Caco-2 (cell line): ENCODE data around the gene TSPAN6. TPM values are rescaled to one million over a fixed set of nuclear protein-coding genes. Genes with fewer than 3 reads are reported as not detected.

Source experiments
- BruUV-seq: library from RNA; stranded (reverse); fragments of 400-500 nt; replicated peaks from 2 replicates; lab custom pipeline; 2021; lab: Mats Ljungman, UMichigan
- CTCF ChIA-PET: fragments of 300-600 bp; sonication (Branson Sonifier 250); formaldehyde crosslinking; loops from one replicate; lab custom pipeline; 2022; ENCODE audit warnings: antibody characterized with exemption; lab: Charles Lee
- POLR2A ChIA-PET: fragments of 300-600 bp; sonication (Branson Sonifier 250); formaldehyde crosslinking; loops from one replicate; lab custom pipeline; 2022; ENCODE audit warnings: antibody characterized with exemption; lab: Charles Lee
- DNase-seq, 2 experiments: peaks; one replicate each; pipeline versions ENCODE4 v3.0.0 to v3.0.0-alpha.2; 2020 to 2022
- H3K27me3 ChIP-seq: replicated peaks from 2 replicates; pipeline ENCODE4 v1.6.0; 2011; ENCODE audit warnings: low read length; ENCODE audit not compliant: control insufficient read depth, insufficient read depth
- H3K36me3 ChIP-seq: 2 replicates; pipeline ENCODE4 v1.5.1; 2011; ENCODE audit warnings: low read length; ENCODE audit not compliant: control insufficient read depth, insufficient read depth
- H3K4me1 ChIP-seq: fragments of 250-450 bp; sonication (Bioruptor Pico); 2 replicates; pipeline ENCODE4 v1.5.1; 2020; ENCODE audit warnings: mild to moderate bottlenecking
- H3K4me3 ChIP-seq: 2 replicates; pipeline ENCODE4 v1.5.1; 2011; ENCODE audit warnings: low read depth, mild to moderate bottlenecking, control low read depth, low read length
- H3K9me3 ChIP-seq: fragments of 250-450 bp; sonication (Bioruptor Pico); 2 replicates; pipeline ENCODE4 v1.5.1; 2020; ENCODE audit warnings: mild to moderate bottlenecking, moderate library complexity
- H3K27ac Mint-ChIP-seq: one replicate; pipeline ENCODE4 v1.8.0; 2022; ENCODE audit warnings: mixed read lengths; ENCODE audit not compliant: unreplicated experiment
- H3K27me3 Mint-ChIP-seq: one replicate; pipeline ENCODE4 v1.8.0; 2022; ENCODE audit warnings: mixed read lengths; ENCODE audit not compliant: insufficient read depth, unreplicated experiment
- H3K36me3 Mint-ChIP-seq: one replicate; pipeline ENCODE4 v1.8.0; 2022; ENCODE audit warnings: mild to moderate bottlenecking, mixed read lengths; ENCODE audit not compliant: insufficient read depth, unreplicated experiment
- H3K4me1 Mint-ChIP-seq: one replicate; pipeline ENCODE4 v1.8.0; 2022; ENCODE audit warnings: low read depth, mixed read lengths; ENCODE audit not compliant: unreplicated experiment
- H3K4me3 Mint-ChIP-seq: one replicate; pipeline ENCODE4 v1.8.0; 2022; ENCODE audit warnings: mild to moderate bottlenecking, moderate library complexity, mixed read lengths; ENCODE audit not compliant: unreplicated experiment
- H3K9me3 Mint-ChIP-seq: one replicate; pipeline ENCODE4 v1.8.0; 2022; ENCODE audit warnings: mixed read lengths; ENCODE audit not compliant: unreplicated experiment
- CTCF ChIP-seq, 2 experiments: fragments of 200-600 bp in 1 of 2; IDR thresholded peaks; 1 replicate in 1 of 2; 2 replicates in 1 of 2; pipeline versions ENCODE4 v1.5.1 to v1.8.0; 2011 to 2022; ENCODE audit warnings: antibody characterized with exemption in 1 of 2, control low read depth in 1 of 2, inconsistent platforms in 1 of 2, low read depth in 1 of 2, low read length in 1 of 2, mild to moderate bottlenecking in 1 of 2, moderate library complexity in 1 of 2; ENCODE audit not compliant: insufficient read depth in 1 of 2, severe bottlenecking in 1 of 2, unreplicated experiment in 1 of 2
- intact Hi-C: fragments of 100-400 bp; cut with micrococcal nuclease; formaldehyde crosslinking; loops from one replicate; pipeline ENCODE4 v1.10.0; 2022; ENCODE audit not compliant: unreplicated experiment
- total RNA-seq: library from RNA; stranded (reverse); gene quantifications from 2 replicates; pipeline ENCODE4 v1.2.3, GENCODE V29; 2022

Gene TSPAN6
- total RNA-seq, 1 experiment from 2014 or later, result 137 TPM

GRCh38 chrX:100658941-100659381 is 22.4 kb upstream of the TSPAN6 start:
- DNase-seq, result no peak
- H3K36me3 Mint-ChIP-seq, result no peaks in the 10 kb centered on the region
- H3K4me1 Mint-ChIP-seq, result peaks cover 7% of the 10 kb centered on the region
- H3K4me1 ChIP-seq, result no peaks in the 10 kb centered on the region
- H3K27me3 ChIP-seq, result no peaks in the 10 kb centered on the region
- ChIA-PET POLR2A (no interaction called here), CTCF (interaction anchor here (1.0 kb wide), 1 partner anchor 22 kb away, joined by 3 read pairs; the partner anchor contains the start of gene TSPAN6)
- H3K9me3 Mint-ChIP-seq, result no peaks in the 10 kb centered on the region
- H3K4me3 ChIP-seq, result no peak overlapping the region
- TF ChIP-seq CTCF (IDR thresholded peaks at IDR 0.05; ENCODE audit: insufficient read depth in 1 of 2, low read depth in 1 of 2, low read length in 1 of 2, severe bottlenecking in 1 of 2, unreplicated experiment in 1 of 2), result no peak
- H3K9me3 ChIP-seq, result no peaks in the 10 kb centered on the region
- intact Hi-C loops, result no loop called here
- H3K27me3 Mint-ChIP-seq, result no peaks in the 10 kb centered on the region
- BruUV-seq, result no TSS peak
- H3K27ac Mint-ChIP-seq, result no peak overlapping the region
- no peaks in the 10 kb centered on the region for H3K36me3 ChIP-seq
- H3K4me3 Mint-ChIP-seq, result no peak overlapping the region

- intact Hi-C loops, result loop anchor here (1.0 kb wide), 3 partner anchors 17 to 114 kb away; partner anchors contain the start of gene TSPAN6
- ChIA-PET CTCF (interaction anchor here (0.5 to 1.8 kb wide), 7 partner anchors 17 to 1114 kb away, joined by 3 to 6 read pairs (median 5); partner anchors contain the start of gene TSPAN6), POLR2A (no interaction called here)
- BruUV-seq, result no TSS peak
- peak; percentile 24 to 31 for TF ChIP-seq CTCF (IDR thresholded peaks at IDR 0.05; ENCODE audit: insufficient read depth in 1 of 2, low read depth in 1 of 2, low read length in 1 of 2, severe bottlenecking in 1 of 2, unreplicated experiment in 1 of 2)
- no peaks in the 10 kb centered on the region for H3K27me3 Mint-ChIP-seq
- no peak overlapping the region for H3K27ac Mint-ChIP-seq
- no peak overlapping the region for H3K4me3 Mint-ChIP-seq
- no peak overlapping the region for H3K4me3 ChIP-seq
- H3K36me3 Mint-ChIP-seq, result no peaks in the 10 kb centered on the region
- no peaks in the 10 kb centered on the region for H3K27me3 ChIP-seq
- H3K9me3 ChIP-seq, result no peaks in the 10 kb centered on the region
- peaks cover 18% of the 10 kb centered on the region for H3K4me1 ChIP-seq
- no peaks in the 10 kb centered on the region for H3K9me3 Mint-ChIP-seq
- no peaks in the 10 kb centered on the region for H3K36me3 ChIP-seq
- peak in 1 of 2 experiments; percentile 47 for DNase-seq
- H3K4me1 Mint-ChIP-seq, result peaks cover 26% of the 10 kb centered on the region
Observed at GRCh38 chrX:100654261-100654660, 17.7 kb upstream of the TSPAN6 start.

GRCh38 chrX:100652266-100652665 is 15.7 kb upstream of the TSPAN6 start:
- Mint-ChIP-seq H3K4me1 (peaks cover 26% of the 10 kb centered on the region), H3K27ac (no peak overlapping the region), H3K9me3 (no peaks in the 10 kb centered on the region), H3K27me3 (no peaks in the 10 kb centered on the region), H3K36me3 (no peaks in the 10 kb centered on the region), H3K4me3 (no peak overlapping the region)
- H3K36me3 ChIP-seq, result no peaks in the 10 kb centered on the region
- no peaks in the 10 kb centered on the region for H3K27me3 ChIP-seq
- intact Hi-C loops, result no loop called here
- no peak for TF ChIP-seq CTCF (IDR thresholded peaks at IDR 0.05; ENCODE audit: insufficient read depth in 1 of 2, low read depth in 1 of 2, low read length in 1 of 2, severe bottlenecking in 1 of 2, unreplicated experiment in 1 of 2)
- no peak for DNase-seq
- no TSS peak for BruUV-seq
- no peak overlapping the region for H3K4me3 ChIP-seq
- no peaks in the 10 kb centered on the region for H3K9me3 ChIP-seq
- ChIA-PET CTCF (no interaction called here), POLR2A (no interaction called here)
- peaks cover 37% of the 10 kb centered on the region for H3K4me1 ChIP-seq
